Motor neuron (in vitro differentiated cells): ENCODE results near the gene DLX2. TPM values are rescaled to one million over a fixed set of nuclear protein-coding genes. Genes with fewer than 3 reads are reported as not detected.
"Not testable (repeated sequence)": the region's sequence is repeated elsewhere in the genome, so short reads cannot be mapped to it uniquely, and the experiment has no call there.

ENCODE experiments used
- ATAC-seq, 8 experiments: fragments of 200-7000 bp; cut with Tn5 transposase; replicated peaks in 6 of 8; 2 replicates each; pipeline ENCODE4 v1.8.0; 2021; ENCODE audit warnings: mild to moderate bottlenecking in 8 of 8, moderate library complexity in 8 of 8
- H3K27ac ChIP-seq, 2 donors: fragments of 250-450 bp; sonication (Bioruptor Pico); 2 replicates each; pipeline ENCODE4 v1.9.0; 2021; ENCODE audit warnings: antibody characterized with exemption in 2 of 2, mild to moderate bottlenecking in 2 of 2, moderate library complexity in 1 of 2
- H3K4me1 ChIP-seq, 2 donors: fragments of 250-450 bp; sonication (Bioruptor Pico); replicated peaks in 1 of 2; 2 replicates each; pipeline ENCODE4 v1.6.1; 2021; ENCODE audit warnings: antibody characterized with exemption in 2 of 2, mild to moderate bottlenecking in 2 of 2, moderate library complexity in 1 of 2
- H3K4me3 ChIP-seq, 5 donors: fragments of 250-450 bp; sonication (Bioruptor Pico); 2 replicates each; pipeline ENCODE4 v1.9.0; 2021; ENCODE audit warnings: antibody characterized with exemption in 5 of 5, mild to moderate bottlenecking in 5 of 5, moderate library complexity in 4 of 5
- WGBS, 10 experiments: fragments of 450-650 bp; shearing (Covaris generic); methylation state at CpG; one replicate each; pipeline ENCODE4 v1.0.0; 2022; 5-methylcytosine and 5-hydroxymethylcytosine counted together
- in situ Hi-C, 9 experiments: fragments of 400-800 bp; cut with MboI; loops; one replicate each; pipeline ENCODE4 v1.15.0; 2021; ENCODE audit warnings: low sequenced_read_pairs in 9 of 9, low pct_unique_long_range_greater_than_20kb in 2 of 9; ENCODE audit not compliant: unreplicated experiment in 9 of 9
- total RNA-seq, 8 experiments: library from RNA; unstranded; fragments of 300-600 nt; gene quantifications; 2 replicates each; pipeline versions ENCODE4 v1.2.3 to v1.2.4, GENCODE V29; 2022

DLX2 gene
- total RNA-seq, 8 experiments from 2014 or later: 0.05 to 19.2 (median 0.32) TPM

- in situ Hi-C loops: no loop called here
- Histone ChIP-seq H3K4me3 (no peak overlapping the region), H3K4me1 (peaks cover 9 to 28% of the 10 kb centered on the region in 2 donors), H3K27ac (no peak overlapping the region)
- ATAC-seq: no peak
- WGBS, 10 experiments: 63 to 96% (median 90%) methylated on average over 2 to 9 of the region's 9 CpGs; no CpG with 5 or more reads in 3 of the 10 experiments
Observed at GRCh38 chr2:172063446-172063845, 39.3 kb downstream of the DLX2 start.

- H3K4me1 ChIP-seq: peaks cover 9 to 28% of the 10 kb centered on the region in 2 donors
- ATAC-seq: peak in 1 of 8 experiments; percentile 39
- H3K4me3 ChIP-seq: no peak overlapping the region
- in situ Hi-C loops: no loop called here
- no peak overlapping the region for H3K27ac ChIP-seq
- 83% methylated on average over 1 of the region's 1 CpG; no CpG with 5 or more reads in 9 of the 10 experiments for WGBS, 10 experiments
Observed at GRCh38 chr2:172062402-172063004, 40.2 kb downstream of the DLX2 start.

GRCh38 chr2:172060118-172060517 is 42.6 kb downstream of the DLX2 start:
- H3K4me1 ChIP-seq: peaks cover 3 to 20% of the 10 kb centered on the region in 2 donors
- ATAC-seq, H3K4me3 ChIP-seq, in situ Hi-C loops, H3K27ac ChIP-seq: not testable (repeated sequence)
- 80 to 100% (median 96%) methylated on average over 1 to 5 of the region's 5 CpGs; no CpG with 5 or more reads in 2 of the 10 experiments for WGBS, 10 experiments

GRCh38 chr2:172058660-172059059 is 44.0 kb downstream of the DLX2 start:
- in situ Hi-C loops: no loop called here
- Histone ChIP-seq H3K4me1 (peaks cover 7 to 17% of the 10 kb centered on the region in 2 donors), H3K4me3 (no peak overlapping the region), H3K27ac (no peak overlapping the region)
- no peak for ATAC-seq
- 90 to 100% (median 96%) methylated on average over 1 to 5 of the region's 5 CpGs for WGBS, 10 experiments

GRCh38 chr2:172056293-172056692 is 46.4 kb downstream of the DLX2 start:
- 60 to 100% (median 88%) methylated on average over 1 to 2 of the region's 2 CpGs; no CpG with 5 or more reads in 5 of the 10 experiments for WGBS, 10 experiments
- ATAC-seq: no peak
- H3K4me3 ChIP-seq: no peak overlapping the region
- H3K27ac ChIP-seq: no peak overlapping the region
- H3K4me1 ChIP-seq: peaks cover 13 to 23% of the 10 kb centered on the region in 2 donors
- in situ Hi-C loops: no loop called here

GRCh38 chr2:172053486-172053885 is 49.2 kb downstream of the DLX2 start:
- peaks cover 9 to 20% of the 10 kb centered on the region in 2 donors for H3K4me1 ChIP-seq
- in situ Hi-C loops: no loop called here
- WGBS, 10 experiments: 83 to 100% (median 87%) methylated on average over 1 of the region's 1 CpG; no CpG with 5 or more reads in 4 of the 10 experiments
- H3K4me3 ChIP-seq: no peak overlapping the region
- ATAC-seq: no peak
- H3K27ac ChIP-seq: no peak overlapping the region

GRCh38 chr2:172052000-172052983 is 50.4 kb downstream of the DLX2 start:
- WGBS, 10 experiments: 34 to 80% (median 55%) methylated on average over 2 to 4 of the region's 4 CpGs
- in situ Hi-C loops: no loop called here
- Histone ChIP-seq H3K4me3 (no peak overlapping the region), H3K27ac (no peak overlapping the region), H3K4me1 (peaks cover 9 to 20% of the 10 kb centered on the region in 2 donors)
- peak in 4 of 8 experiments; percentile 34 to 91 (median 44) for ATAC-seq

GRCh38 chr2:172050479-172051125 is 52.1 kb downstream of the DLX2 start:
- ATAC-seq: no peak
- H3K4me1 ChIP-seq: peaks cover 14 to 20% of the 10 kb centered on the region in 2 donors
- 77 to 100% (median 89%) methylated on average over 1 of the region's 1 CpG for WGBS, 10 experiments
- H3K4me3 ChIP-seq: no peak overlapping the region
- H3K27ac ChIP-seq: no peak overlapping the region
- in situ Hi-C loops: no loop called here

GRCh38 chr2:172049567-172050120 is 53.1 kb downstream of the DLX2 start:
- no peak overlapping the region for H3K27ac ChIP-seq
- WGBS, 10 experiments: 60 to 100% (median 96%) methylated on average over 1 to 2 of the region's 2 CpGs; no CpG with 5 or more reads in 1 of the 10 experiments
- in situ Hi-C loops: no loop called here
- peaks cover 14 to 20% of the 10 kb centered on the region in 2 donors for H3K4me1 ChIP-seq
- ATAC-seq: no peak
- H3K4me3 ChIP-seq: no peak overlapping the region

Other genes with a start within 250 kb of the DLX2 start
- gene SLC25A12, start 208.7 kb downstream of the DLX2 start, total RNA-seq: 10 to 100 TPM; 13.3 to 45.1 (median 25.1) TPM
- gene HAT1, start 180.4 kb downstream of the DLX2 start, total RNA-seq: 10 to 100 TPM; 22.8 to 92.1 (median 42.2) TPM
- 10 to 100 TPM in 3 of 8 experiments, 1 to 10 TPM in 5; 2.5 to 44.9 (median 6.3) TPM for gene METAP1D, start 102.9 kb downstream of the DLX2 start, total RNA-seq
- 10 to 100 TPM in 1 of 8 experiments, 1 to 10 TPM in 2, under 1 TPM in 4, not detected in 1; 0.09 to 76.5 (median 0.54) TPM for gene DLX1, start 17.4 kb downstream of the DLX2 start, total RNA-seq